Astrocyte (in vitro differentiated cells and primary cell): ENCODE results near the gene PEX11B. TPM values are rescaled to one million over a fixed set of nuclear protein-coding genes. Genes with fewer than 3 reads are reported as not detected.

Source experiments
- DNase-seq: peaks from one replicate; pipeline ENCODE4 v3.0.0-alpha.2; 2010; ENCODE audit warnings: low read depth
- FAIRE-seq: peaks from 2 replicates; lab custom pipeline; 2011; peaks lifted over from hg19 to GRCh38; lab: Jason Lieb, UNC
- H2AFZ ChIP-seq: 2 replicates; pipeline ENCODE4 v1.6.0; 2012; ENCODE audit warnings: low read depth, low read length, inconsistent platforms
- H3K27ac ChIP-seq: 2 replicates; pipeline ENCODE4 v1.5.1; 2011; ENCODE audit warnings: low read depth, low read length, inconsistent platforms
- H3K27me3 ChIP-seq: 2 replicates; pipeline ENCODE4 v1.6.0; 2011; ENCODE audit warnings: low read length, inconsistent platforms; ENCODE audit not compliant: insufficient read depth
- H3K36me3 ChIP-seq: 2 replicates; pipeline ENCODE4 v1.5.1; 2011; ENCODE audit warnings: low read length, inconsistent platforms; ENCODE audit not compliant: insufficient read depth
- H3K4me1 ChIP-seq: 2 replicates; pipeline ENCODE4 v1.5.1; 2011; ENCODE audit warnings: low read length, inconsistent platforms; ENCODE audit not compliant: insufficient read depth
- H3K4me2 ChIP-seq: 2 replicates; pipeline ENCODE4 v1.6.0; 2012; ENCODE audit warnings: low read length, inconsistent platforms
- H3K4me3 ChIP-seq: 2 replicates; pipeline ENCODE4 v1.5.1; 2011; ENCODE audit warnings: low read depth, mild to moderate bottlenecking, low read length, inconsistent platforms; ENCODE audit not compliant: insufficient read depth
- H3K79me2 ChIP-seq: 2 replicates; pipeline ENCODE4 v1.6.0; 2012; ENCODE audit warnings: mild to moderate bottlenecking, low read length, inconsistent platforms; ENCODE audit not compliant: insufficient read depth
- H3K9ac ChIP-seq: 2 replicates; pipeline ENCODE4 v1.6.0; 2012; ENCODE audit warnings: mild to moderate bottlenecking, low read length, inconsistent platforms
- H3K9me3 ChIP-seq: 2 replicates; pipeline ENCODE4 v1.5.1; 2012; ENCODE audit warnings: low read depth, mild to moderate bottlenecking, low read length, inconsistent platforms; ENCODE audit not compliant: insufficient read depth
- H4K20me1 ChIP-seq: 2 replicates; pipeline ENCODE4 v1.6.0; 2012; ENCODE audit warnings: low read length, inconsistent platforms; ENCODE audit not compliant: insufficient read depth
- H3K27ac Mint-ChIP-seq: one replicate; pipeline ENCODE4 v1.8.0; 2021; ENCODE audit warnings: mild to moderate bottlenecking, mixed read lengths; ENCODE audit not compliant: unreplicated experiment
- H3K27me3 Mint-ChIP-seq: one replicate; pipeline ENCODE4 v1.8.0; 2021; ENCODE audit warnings: low read depth, mixed read lengths; ENCODE audit not compliant: unreplicated experiment
- H3K36me3 Mint-ChIP-seq: one replicate; pipeline ENCODE4 v1.8.0; 2021; ENCODE audit warnings: low read depth, mixed read lengths; ENCODE audit not compliant: unreplicated experiment
- H3K4me1 Mint-ChIP-seq: one replicate; pipeline ENCODE4 v1.8.0; 2021; ENCODE audit warnings: low read depth, mixed read lengths; ENCODE audit not compliant: unreplicated experiment
- H3K4me3 Mint-ChIP-seq: one replicate; pipeline ENCODE4 v1.8.0; 2021; ENCODE audit warnings: mild to moderate bottlenecking, moderate library complexity, mixed read lengths; ENCODE audit not compliant: unreplicated experiment
- H3K9me3 Mint-ChIP-seq: one replicate; pipeline ENCODE4 v1.8.0; 2021; ENCODE audit warnings: mild to moderate bottlenecking, mixed read lengths; ENCODE audit not compliant: unreplicated experiment
- CTCF ChIP-seq: IDR thresholded peaks from 2 replicates; pipeline ENCODE4 v1.5.1; 2011; ENCODE audit warnings: low read depth, mild to moderate bottlenecking, inconsistent platforms, low read length, moderate library complexity; ENCODE audit not compliant: insufficient read depth
- EZH2 ChIP-seq: IDR thresholded peaks from 2 replicates; pipeline ENCODE4 v1.6.1; 2012; ENCODE audit warnings: mild to moderate bottlenecking, low read length, inconsistent platforms; ENCODE audit not compliant: insufficient read depth
- total RNA-seq: library from RNA; stranded (reverse); gene quantifications from 2 replicates; pipeline ENCODE4 v1.2.1, GENCODE V29; 2021

PEX11B gene
- total RNA-seq, 1 donor from 2014 or later, result 20.7 TPM

DNA sequence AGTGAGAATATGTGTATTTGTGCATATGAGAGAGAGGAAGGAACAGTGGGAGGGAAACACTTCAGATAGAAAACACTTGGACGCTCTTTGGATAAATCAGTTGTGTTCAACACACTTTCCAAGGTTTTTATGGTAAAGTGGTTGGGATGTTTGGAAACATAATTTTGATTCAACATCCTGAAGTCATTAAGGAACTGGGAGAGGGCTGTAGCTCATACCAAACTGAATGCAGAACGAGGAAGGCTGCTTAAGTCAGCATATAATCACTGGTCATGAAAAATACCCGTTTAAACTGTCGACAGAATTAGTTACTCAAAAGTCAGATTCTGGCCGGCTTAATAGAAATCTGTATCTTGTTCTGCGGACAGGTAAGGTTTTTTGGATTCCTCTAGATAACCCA is 24.4 kb upstream of the PEX11B start:
- no peaks in the 10 kb centered on the region for H3K27me3 ChIP-seq
- H2AFZ ChIP-seq, result no peak overlapping the region
- no peaks in the 10 kb centered on the region for H3K27me3 Mint-ChIP-seq
- peaks cover 9% of the 10 kb centered on the region for H4K20me1 ChIP-seq
- H3K9me3 ChIP-seq, result no peaks in the 10 kb centered on the region
- H3K36me3 ChIP-seq, result peaks cover 17% of the 10 kb centered on the region
- H3K36me3 Mint-ChIP-seq, result peaks cover 14% of the 10 kb centered on the region
- no peak overlapping the region for H3K9ac ChIP-seq
- H3K9me3 Mint-ChIP-seq, result no peaks in the 10 kb centered on the region
- FAIRE-seq (no peak), DNase-seq (no peak)
- no peak overlapping the region for H3K4me3 Mint-ChIP-seq
- H3K4me1 ChIP-seq, result no peaks in the 10 kb centered on the region
- peaks cover 14% of the 10 kb centered on the region for H3K79me2 ChIP-seq
- TF ChIP-seq CTCF (no peak), EZH2 (no peak)
- H3K4me3 ChIP-seq, result no peak overlapping the region
- H3K27ac Mint-ChIP-seq, result no peak overlapping the region
- no peaks in the 10 kb centered on the region for H3K4me1 Mint-ChIP-seq
- H3K27ac ChIP-seq, result no peak overlapping the region
- no peak overlapping the region for H3K4me2 ChIP-seq

GRCh38 chr1:145942405-145942804 is 23.9 kb upstream of the PEX11B start:
- peaks cover 13% of the 10 kb centered on the region for H3K36me3 Mint-ChIP-seq
- no peaks in the 10 kb centered on the region for H3K4me1 Mint-ChIP-seq
- Histone ChIP-seq H3K4me1 (no peaks in the 10 kb centered on the region), H3K79me2 (peaks cover 9% of the 10 kb centered on the region), H3K9me3 (no peaks in the 10 kb centered on the region), H4K20me1 (peaks cover 5% of the 10 kb centered on the region), H2AFZ (no peak overlapping the region), H3K4me2 (no peak overlapping the region), H3K9ac (no peak overlapping the region), H3K36me3 (peaks cover 19% of the 10 kb centered on the region), H3K27me3 (no peaks in the 10 kb centered on the region), H3K4me3 (no peak overlapping the region), H3K27ac (no peak overlapping the region)
- no peak for TF ChIP-seq EZH2
- TF ChIP-seq CTCF, result no peak
- DNase-seq (no peak), FAIRE-seq (no peak)
- no peak overlapping the region for H3K27ac Mint-ChIP-seq
- no peak overlapping the region for H3K4me3 Mint-ChIP-seq
- no peaks in the 10 kb centered on the region for H3K27me3 Mint-ChIP-seq
- no peaks in the 10 kb centered on the region for H3K9me3 Mint-ChIP-seq

DNA sequence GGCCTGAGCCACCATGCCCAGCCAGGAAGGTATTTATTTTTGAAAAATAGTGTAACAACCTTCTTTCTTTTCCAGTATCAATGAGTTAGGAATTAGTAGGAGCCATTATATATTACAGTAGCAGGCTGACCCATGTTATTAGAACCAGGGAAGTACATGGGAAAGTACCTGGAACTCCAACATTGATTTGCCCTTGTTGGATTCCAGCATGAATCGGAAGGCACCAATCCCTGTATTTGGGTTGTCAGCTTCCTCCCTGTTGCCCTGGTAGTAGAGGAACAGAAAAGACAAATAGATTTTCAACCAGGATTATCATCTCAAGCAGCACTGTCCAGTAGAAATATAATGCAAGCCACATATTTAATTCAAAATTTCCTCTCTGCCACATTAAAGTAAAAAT is 18.9 kb upstream of the PEX11B start:
- Mint-ChIP-seq H3K4me3 (peak overlapping the region; percentile 20), H3K9me3 (no peaks in the 10 kb centered on the region), H3K4me1 (peaks cover 3% of the 10 kb centered on the region), H3K27me3 (no peaks in the 10 kb centered on the region), H3K36me3 (peaks cover 7% of the 10 kb centered on the region), H3K27ac (no peak overlapping the region)
- Histone ChIP-seq H3K9me3 (no peaks in the 10 kb centered on the region), H2AFZ (no peak overlapping the region), H3K4me1 (no peaks in the 10 kb centered on the region), H3K27me3 (no peaks in the 10 kb centered on the region), H3K9ac (no peak overlapping the region), H3K36me3 (peaks cover 20% of the 10 kb centered on the region), H3K4me3 (no peak overlapping the region), H3K27ac (no peak overlapping the region), H4K20me1 (peaks cover 2% of the 10 kb centered on the region), H3K4me2 (no peak overlapping the region), H3K79me2 (no peaks in the 10 kb centered on the region)
- TF ChIP-seq EZH2 (no peak), CTCF (no peak)
- no peak for FAIRE-seq
- no peak for DNase-seq
